ENCODE measurements around the gene ST6GALNAC4. TPM values are rescaled to one million over a fixed set of nuclear protein-coding genes. Genes with fewer than 3 reads are reported as not detected.
"Not testable (repeated sequence)": the region's sequence is repeated elsewhere in the genome, so short reads cannot be mapped to it uniquely, and the experiment has no call there.

The ST6GALNAC4 gene
- total RNA-seq, 1 donor from 2014 or later = 40.0 TPM

DNA sequence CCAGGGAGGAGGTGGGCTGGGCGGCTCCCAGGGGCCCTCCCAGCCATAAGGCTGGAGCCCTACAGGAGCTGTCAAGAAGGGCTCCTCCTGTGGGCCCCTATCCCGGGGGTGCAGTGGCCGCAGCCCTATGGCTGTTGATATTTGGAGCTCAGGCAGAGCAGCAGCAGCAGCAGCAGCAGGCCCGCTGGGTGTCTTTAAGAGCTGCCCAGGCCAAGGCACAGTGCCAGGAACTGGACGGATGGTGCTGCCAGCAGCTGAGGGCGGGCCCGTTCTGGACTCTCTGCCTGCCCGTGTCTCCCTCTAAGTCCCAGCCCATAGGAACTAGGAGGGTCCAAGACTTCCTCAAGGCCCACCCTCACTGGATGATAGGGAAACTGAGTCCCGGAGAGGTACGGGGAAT lies 43.0 kb downstream of the ST6GALNAC4 start:
- no peak for DNase-seq (ENCODE audit: low spot score)

DNA sequence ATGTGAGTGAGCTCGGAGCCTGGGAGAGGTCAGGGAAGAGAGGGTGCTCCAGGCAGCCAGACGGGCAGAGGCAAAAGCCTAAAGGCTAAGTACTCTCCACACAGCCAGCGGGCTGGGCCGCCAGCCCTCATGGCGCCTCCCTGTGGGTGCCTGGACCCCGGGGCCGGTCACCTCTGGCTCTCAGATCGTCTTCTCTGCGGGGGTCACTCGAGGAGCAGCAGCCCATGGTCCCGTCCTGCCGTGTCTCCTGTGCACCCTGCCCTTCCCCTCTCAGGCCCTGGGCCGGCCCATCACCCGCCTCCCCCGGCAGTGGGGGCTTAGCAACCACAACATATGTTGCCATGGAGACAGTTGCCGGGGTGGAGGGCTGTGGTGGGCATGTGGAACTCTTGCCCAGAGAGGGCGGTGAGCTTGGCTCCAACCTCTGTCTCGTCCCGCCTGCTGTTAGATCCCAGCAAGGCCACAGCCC lies 43.6 kb downstream of the ST6GALNAC4 start:
- DNase-seq (ENCODE audit: low spot score) = no peak

DNA sequence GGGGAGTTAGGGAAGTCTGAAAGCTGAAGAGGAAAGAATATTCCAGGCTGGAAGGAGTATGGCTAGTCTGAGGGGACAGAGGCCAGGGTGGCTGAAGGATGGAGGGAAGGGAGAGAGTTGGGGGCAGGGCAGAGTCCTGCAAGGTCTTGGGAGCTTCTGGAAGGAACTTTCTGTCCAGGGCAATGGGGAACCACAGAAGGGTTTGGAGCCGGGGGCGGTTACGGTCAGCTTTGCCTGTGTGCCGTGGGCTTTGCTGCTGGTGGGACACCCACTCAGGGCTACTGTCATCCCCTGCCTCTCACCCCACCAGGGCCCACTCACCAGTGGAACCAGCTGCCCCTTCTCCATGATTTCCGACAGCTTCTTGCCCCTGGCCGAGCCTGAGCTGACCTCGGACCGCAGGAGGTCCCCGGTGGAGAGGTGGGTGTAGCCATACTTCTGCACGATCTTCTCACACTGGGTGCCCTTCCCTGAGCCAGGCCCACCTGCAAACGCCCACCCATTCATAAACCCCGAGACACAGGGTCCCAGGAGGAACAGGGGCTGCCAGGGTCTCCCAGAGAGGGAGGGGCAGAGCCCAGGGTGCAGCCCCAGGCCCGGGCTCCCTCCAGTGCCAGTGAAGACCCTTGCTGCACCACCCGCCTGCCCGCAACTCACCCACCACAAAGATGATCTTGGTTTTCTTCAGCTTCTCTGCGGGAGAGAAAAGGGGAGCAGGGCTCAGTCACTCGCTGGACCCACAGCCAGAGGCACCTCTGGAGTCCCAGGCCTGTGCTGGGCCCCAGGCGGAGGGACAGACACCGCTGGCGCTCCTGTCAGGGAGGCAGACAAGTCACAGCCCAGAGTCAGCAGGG lies 44.2 kb downstream of the ST6GALNAC4 start:
- no peak for DNase-seq (ENCODE audit: low spot score)

DNA sequence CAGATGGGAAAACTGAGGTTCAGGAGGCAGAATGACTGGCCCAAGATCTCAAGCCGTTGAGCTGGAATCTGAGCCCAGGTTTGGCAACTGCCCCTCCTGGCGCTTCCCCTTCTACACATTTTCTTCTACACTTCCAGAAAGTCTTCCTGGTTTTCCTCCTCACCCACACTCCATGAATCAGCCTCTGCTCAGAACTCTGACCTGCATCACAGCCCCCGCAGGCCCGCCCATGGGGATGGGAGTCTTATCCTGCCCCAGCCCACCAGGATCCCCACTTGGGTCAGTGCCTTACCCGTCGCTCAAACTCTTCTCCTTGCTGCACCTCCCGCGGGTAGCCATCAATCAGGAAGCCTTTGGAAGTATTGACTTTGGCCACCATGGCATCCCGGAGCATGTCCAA lies 45.3 kb downstream of the ST6GALNAC4 start:
- DNase-seq (ENCODE audit: low spot score) = no peak

DNA sequence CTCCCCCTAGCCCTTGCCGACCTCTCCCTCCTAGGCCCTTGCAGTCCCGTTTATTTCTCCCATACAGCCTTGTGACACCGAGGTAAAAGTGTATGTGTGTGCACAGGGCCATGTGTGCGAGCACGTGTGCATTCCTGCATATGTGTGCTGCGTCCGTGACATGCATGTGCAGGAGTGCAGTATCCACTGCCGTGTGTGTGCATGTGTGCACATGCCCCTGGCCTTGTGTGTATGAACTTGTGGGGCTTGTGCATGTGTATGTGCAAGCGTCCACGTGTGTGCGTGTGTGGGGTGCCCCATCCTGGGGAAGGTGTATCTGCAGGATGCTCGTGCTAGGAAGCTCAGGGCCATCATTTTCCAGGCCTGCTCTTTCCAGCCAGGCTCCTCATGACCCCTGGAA lies 46.0 kb downstream of the ST6GALNAC4 start:
- DNase-seq (ENCODE audit: low spot score) = no peak

DNA sequence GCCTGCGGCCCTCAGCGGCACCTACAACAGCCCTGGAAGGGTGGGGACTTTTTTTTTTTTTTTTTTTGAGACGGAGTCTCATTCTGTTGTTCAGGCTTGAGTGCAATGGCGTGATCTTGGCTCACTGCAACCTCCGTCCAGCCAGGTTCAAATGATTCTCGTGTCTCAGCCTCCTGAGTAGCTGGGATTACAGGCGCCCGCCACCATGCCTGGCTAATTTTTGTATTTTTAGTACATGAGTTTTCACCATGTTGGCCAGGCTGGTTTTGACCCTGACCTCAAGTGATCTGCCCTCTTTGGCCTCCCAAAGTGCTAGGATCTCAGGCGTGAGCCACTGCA lies 46.7 kb downstream of the ST6GALNAC4 start:
- DNase-seq (ENCODE audit: low spot score) = not testable (repeated sequence)

DNA sequence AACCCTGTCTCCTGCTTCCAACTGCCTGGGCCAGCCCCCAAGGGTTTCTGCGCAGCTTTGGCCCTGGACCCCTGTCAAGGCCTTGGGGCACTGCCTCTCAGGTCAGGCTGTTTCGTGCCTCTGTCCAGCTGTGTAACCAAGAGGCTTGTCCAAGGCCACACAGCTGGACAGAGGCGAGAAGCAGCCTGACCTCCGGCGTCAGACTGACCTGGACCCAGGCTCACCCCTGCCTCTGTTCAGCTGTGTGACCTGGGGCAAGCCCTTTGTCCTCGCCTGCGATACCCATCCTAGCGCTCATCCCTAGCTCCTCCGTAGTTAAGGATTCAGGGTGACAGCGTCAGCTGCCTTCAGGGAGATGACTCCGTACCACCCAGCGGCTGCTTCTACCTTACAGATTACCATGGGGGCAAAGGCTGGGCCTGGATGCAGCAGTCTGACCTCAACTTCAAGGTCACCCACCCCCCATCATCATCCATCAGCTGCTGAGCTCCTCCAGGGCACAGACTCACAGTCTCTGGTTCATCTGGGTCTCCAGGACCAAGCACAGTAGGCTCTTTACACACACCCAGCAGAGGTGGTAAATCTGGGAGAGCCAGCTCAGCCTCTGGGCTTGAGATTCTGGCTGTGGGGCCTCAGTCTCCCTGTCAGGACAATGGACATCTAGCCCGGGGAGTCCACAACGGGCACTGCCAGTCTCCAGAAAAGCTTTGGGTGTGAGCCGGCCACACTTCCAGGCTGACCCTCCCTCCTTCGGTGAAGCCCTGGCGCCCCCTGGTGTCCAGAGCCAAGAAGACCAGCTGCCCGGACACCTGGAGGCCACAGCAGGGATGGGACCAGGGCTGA lies 47.3 kb downstream of the ST6GALNAC4 start:
- DNase-seq (ENCODE audit: low spot score) = peak; percentile 97

DNA sequence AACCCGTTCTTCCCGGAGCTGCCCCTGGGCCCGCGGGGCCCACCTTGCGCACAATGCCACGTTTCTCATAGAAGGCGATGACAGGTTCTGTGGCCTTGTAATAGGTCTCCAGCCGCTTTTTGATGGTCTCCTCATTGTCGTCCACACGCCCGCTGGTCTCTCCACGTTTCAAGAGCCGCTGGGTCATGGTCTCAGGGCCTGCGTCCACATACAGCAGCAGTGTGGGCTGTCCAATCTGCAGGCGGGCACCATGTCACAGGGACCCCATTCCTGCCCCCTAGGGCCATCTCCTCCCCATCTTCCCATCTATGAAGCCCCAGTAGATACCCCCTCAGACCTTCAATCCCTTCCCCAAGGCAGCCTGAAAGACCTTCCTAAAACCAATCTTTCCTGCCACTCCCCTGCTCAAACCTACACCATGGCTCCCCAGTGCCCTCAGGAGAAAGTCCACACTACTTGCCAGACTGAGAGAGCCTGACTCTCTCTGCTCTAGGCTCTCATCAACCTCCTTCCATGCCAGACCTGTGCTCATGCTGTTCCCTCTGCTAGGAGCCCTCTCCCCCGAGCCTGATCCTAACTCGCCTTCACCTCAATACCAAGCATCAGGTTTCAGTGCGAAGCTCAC lies 48.5 kb downstream of the ST6GALNAC4 start:
- DNase-seq (ENCODE audit: low spot score) = no peak

DNA sequence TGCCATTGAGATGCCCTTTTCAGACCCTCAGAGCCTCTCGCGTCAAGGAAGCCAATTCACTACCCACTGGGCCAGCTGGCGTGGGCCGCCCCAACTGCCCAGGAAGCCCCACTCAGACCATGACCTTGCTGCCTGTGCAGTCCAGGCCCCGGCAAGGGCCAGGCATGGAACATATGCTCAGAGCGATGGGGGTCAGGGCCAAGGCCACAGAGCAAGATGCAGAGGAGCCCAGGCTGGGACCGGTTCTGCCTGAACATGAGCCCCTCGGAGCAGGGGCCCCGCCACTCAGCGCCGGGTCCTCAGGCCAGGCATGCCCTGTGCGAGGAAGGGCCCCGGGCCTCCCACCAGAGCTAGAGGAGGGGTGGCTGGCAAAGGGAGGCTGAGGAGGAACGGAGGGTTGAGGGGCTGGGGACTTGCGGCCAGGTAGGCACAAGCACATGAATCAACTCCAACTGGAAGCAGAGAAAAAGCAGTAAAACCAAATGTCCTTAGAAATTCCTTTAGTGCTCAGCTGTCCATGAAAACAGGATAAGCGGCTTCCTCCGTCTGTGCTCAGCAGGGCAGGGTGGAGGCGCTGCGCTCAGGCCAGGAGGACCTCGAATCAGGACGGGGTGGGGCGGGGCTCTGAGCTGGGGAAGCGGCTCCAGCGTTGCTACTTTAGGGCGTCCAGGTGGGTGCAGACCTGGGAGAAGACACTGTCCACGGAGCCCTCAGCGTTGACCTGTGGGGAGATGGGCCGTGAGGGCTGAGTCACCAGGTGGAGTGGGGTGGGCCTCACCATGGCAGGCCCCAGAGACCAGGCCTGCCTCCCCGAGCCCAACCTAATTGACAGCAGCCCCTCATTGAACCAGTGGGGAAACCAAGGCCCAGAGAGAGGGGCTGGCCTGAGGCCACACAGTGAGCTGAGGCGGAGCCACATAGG lies 49.2 kb downstream of the ST6GALNAC4 start:
- no peak for DNase-seq (ENCODE audit: low spot score)

DNA sequence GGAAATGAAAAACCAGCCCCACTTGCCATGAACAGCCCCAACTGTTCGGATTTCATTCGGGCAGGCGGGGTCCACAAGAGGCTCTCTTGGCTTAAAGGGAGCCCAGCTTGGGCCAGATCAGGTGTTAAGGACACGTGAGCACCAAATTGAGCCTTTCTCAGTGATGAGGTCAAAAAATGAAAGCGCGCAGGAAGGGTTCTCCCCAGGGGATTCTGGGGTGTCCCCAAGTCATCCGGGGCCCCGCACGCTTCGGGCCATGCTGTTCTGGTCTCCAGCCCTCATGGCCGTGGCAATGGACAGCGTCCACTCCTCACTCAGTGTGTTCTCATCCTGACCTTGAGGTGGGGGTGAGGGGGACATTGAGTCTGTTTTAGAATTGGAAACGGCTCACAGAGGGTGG lies 50.3 kb downstream of the ST6GALNAC4 start:
- DNase-seq (ENCODE audit: low spot score) = no peak

DNA sequence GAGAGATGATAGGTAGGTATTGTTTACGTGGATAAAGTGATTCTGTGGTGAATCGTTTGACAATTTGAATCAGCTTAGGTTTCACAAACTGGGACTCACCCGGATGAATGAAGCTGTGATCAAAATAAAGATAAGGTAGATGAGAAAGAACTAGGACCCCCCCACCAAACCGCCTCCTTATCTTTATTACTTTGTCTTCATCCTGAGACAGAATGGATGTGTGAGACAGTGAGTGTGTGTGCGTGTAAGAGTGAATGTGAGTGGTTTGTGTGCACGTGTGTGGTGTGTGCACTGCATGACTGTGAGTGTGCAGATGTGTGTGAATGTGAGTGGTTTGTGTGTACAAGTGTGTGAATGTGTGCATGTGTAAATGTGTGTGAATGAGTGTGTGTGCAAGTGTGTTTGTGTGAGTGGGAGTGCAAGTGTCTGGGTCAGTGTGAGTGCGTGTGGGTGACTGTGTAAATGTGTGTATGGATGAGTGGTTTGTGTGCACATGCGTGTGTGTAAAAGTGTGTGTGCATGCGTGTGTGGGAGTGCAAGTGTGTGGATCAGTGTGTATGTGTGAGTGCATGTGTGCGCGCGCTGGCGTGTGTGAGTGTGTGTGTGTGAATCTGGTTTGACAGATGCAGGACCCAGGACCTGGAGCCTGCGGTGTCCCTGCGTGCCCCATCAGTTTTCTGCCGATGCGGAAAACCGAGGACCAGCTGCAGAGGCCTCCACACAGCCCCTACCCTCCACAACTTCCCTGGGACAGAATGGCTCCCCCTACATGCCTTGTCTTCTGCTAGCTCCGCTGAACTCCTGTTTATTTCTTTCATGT lies 51.0 kb downstream of the ST6GALNAC4 start:
- DNase-seq (ENCODE audit: low spot score) = no peak

DNA sequence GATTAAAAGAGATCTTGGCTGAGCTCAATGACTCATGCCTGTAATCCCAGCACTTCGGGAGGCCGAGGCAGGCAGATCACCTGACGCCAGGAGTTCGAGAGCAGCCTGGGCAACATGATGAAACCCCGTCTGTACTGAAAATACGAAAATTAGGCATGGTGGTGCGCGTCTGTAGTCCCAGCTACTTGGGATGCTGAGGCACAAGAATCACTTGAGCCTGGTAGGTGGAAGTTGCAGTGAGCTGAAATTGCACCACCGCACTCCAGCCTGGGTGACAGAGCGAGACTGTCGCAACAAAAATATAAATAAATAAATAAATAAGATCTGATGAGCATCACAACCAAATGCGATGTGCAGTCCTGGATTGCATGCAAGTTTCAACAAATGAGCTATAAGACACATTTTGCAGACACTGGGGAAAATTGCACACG lies 53.6 kb downstream of the ST6GALNAC4 start:
- DNase-seq (ENCODE audit: low spot score) = no peak

DNA sequence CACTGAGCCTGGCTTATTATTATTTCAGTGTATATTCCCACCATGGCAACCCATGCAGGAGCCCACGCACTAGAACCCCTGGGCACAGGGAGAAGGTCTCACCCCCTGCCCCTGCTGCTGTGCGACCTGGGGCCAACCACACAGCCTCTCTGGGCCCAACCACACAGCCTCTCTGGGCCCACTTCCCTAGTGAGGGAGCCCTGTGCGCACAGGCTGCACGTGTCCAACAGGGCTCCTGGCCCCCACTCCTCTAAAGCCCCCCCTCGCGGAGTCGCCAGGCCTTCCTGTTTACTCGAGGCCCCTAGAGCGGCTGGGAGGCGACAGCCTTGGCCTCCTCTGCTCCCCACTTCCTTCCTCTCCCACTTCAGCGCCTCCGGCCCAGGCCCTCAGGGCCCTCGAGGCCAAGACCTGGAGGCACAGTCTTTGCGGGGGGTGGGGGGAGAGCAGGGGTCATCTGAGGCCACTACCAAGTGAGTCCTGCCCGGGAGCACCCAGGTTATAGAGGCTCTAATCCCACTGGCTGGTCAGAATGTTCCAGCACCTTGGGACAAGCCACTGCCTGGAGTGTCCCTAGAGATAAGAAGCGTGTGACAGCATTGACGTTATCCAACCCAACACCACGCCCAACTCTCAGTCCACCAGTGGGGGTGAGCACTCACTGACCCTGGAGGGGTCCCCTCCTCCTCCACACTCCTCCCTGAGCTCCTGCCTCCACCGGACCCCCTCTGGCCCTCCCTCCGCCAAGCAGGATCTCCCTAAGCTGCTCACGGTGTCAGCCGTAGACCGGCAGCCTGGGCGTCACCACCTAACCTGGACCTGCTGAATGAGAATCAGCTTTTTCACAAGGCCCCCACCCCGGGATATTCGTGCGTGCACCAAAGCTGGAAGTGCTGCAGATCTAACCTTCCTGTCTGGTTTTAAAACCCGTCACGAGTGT lies 54.5 kb downstream of the ST6GALNAC4 start:
- DNase-seq (ENCODE audit: low spot score) = no peak

DNA sequence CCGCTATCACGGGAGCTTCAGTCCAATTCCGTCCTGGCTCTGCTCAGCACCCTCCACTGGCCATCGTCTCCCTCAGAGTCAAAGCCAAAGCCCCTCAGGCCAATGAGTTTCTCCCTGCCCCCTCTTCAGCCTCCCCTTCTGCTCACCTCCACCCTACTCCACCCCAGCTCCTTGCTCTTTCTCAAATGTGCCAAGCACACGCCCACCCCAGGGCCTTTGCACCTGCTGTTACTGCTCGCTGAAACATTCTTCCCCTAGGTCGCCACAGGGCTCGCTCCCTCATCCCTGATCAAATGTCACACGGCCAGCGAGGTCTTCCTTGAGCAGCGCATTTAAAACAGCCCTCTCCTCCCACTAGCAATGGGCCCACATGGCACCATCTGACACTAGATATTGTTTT lies 56.1 kb downstream of the ST6GALNAC4 start:
- DNase-seq (ENCODE audit: low spot score) = no peak

DNA sequence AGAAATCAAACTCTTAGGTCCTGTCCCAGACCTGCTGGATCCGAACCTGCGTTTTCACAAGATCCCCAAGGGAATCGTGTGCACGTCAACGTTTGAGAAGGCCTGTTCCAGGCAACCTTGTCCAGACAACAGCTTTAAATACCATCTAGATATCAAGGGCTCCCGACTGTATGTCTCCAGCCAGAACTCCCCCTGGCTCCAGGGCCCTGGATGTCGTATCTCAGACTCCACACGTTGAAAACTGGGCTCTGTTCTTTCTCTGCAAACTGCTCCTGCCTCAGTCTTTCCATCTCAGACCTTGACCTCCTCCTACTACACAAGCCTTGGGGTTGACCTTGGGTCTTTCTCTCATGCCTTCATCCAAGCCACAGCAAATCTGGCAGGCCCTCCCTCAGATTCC lies 56.6 kb downstream of the ST6GALNAC4 start:
- DNase-seq (ENCODE audit: low spot score) = no peak

DNA sequence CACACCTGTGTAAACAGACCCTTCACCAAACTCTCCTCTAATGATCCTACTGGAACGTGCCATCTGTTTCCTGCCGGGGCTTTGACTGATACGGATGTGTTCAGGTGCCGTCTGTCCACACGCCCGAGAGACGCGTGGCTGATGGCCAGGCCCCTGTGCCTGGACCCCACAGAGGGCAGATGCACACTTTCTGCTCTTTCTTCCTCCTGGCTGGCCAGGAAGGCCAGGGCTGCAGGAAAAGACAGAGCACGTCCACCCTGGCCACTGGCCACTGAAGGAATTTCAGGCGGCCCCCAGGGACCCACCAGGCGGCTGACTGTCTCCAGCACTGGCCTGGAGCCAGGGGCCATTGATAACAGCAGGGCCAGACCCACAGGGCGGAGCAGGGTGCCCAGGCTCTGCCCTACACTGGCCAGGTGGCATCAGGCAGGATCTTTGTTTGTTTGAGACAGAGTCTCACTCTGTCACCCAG lies 58.8 kb downstream of the ST6GALNAC4 start:
- DNase-seq (ENCODE audit: low spot score) = no peak

Data from mesenteric fat pad (tissue), 1 donor.